IgD-negative memory B cell (primary cell): Measurements from ENCODE around the gene CCDC146. TPM values are rescaled to one million over a fixed set of nuclear protein-coding genes. Genes with fewer than 3 reads are reported as not detected.
A peak's percentile ranks its signal among the peaks of the same experiment; 100 is the strongest.
"Not testable (repeated sequence)": the region's sequence is repeated elsewhere in the genome, so short reads cannot be mapped to it uniquely, and the experiment has no call there.

ENCODE experiments used
- H3K27ac Mint-ChIP-seq, 3 donors: one replicate each; pipeline ENCODE4 v1.8.0; 2020 to 2022; ENCODE audit warnings: mild to moderate bottlenecking in 3 of 3, mixed read lengths in 3 of 3, moderate library complexity in 1 of 3
- H3K27me3 Mint-ChIP-seq: one replicate; pipeline ENCODE4 v1.8.0; 2021; ENCODE audit warnings: mixed read lengths
- H3K36me3 Mint-ChIP-seq: one replicate; pipeline ENCODE4 v1.8.0; 2020; ENCODE audit warnings: mild to moderate bottlenecking, mixed read lengths
- H3K4me1 Mint-ChIP-seq, 3 donors: one replicate each; pipeline ENCODE4 v1.8.0; 2020 to 2022; ENCODE audit warnings: mixed read lengths in 3 of 3, mild to moderate bottlenecking in 1 of 3
- H3K4me3 Mint-ChIP-seq, 4 donors: one replicate each; pipeline ENCODE4 v1.8.0; 2020 to 2022; ENCODE audit warnings: mild to moderate bottlenecking in 4 of 4, mixed read lengths in 4 of 4, moderate library complexity in 3 of 4
- H3K9me3 Mint-ChIP-seq, 3 donors: one replicate each; pipeline ENCODE4 v1.8.0; 2020 to 2021; ENCODE audit warnings: mixed read lengths in 3 of 3, mild to moderate bottlenecking in 1 of 3
- polyA plus RNA-seq: library from polyadenylated mRNA; unstranded; fragments of 300-500 nt; fragmentation: Illumina TruSeq; gene quantifications from one replicate; pipeline ENCODE4 v1.2.3, GENCODE V29; 2021

Gene CCDC146
- 1.0 TPM for polyA plus RNA-seq

GRCh38 chr7:77121860-77122681 lies at the start of gene CCDC146:
TSS of gene CCDC146 (plus strand) at chr7:77122615. CDS start at chr7:77167669, 45,054 bp downstream.
- not testable (repeated sequence) for H3K27me3 Mint-ChIP-seq, H3K36me3 Mint-ChIP-seq, H3K9me3 Mint-ChIP-seq
- peak within 1 kb of the TSS; percentile 64 to 87 (median 86) for H3K4me3 Mint-ChIP-seq
- H3K27ac Mint-ChIP-seq, result peak within 1 kb of the TSS; percentile 22 to 94 (median 51)
- peaks cover 5 to 11% (median 8%) of the 10 kb centered on the region in 3 donors for H3K4me1 Mint-ChIP-seq

GRCh38 chr7:77074786-77075396 lies 47.5 kb upstream of the CCDC146 start:
- H3K36me3 Mint-ChIP-seq, result peaks cover 18% of the 10 kb centered on the region
- H3K4me3 Mint-ChIP-seq, H3K27me3 Mint-ChIP-seq, H3K27ac Mint-ChIP-seq, H3K9me3 Mint-ChIP-seq, H3K4me1 Mint-ChIP-seq: not testable (repeated sequence)

GRCh38 chr7:77077060-77077459 lies 45.4 kb upstream of the CCDC146 start:
- not testable (repeated sequence) for H3K4me3 Mint-ChIP-seq

GRCh38 chr7:77079112-77079511 lies 43.3 kb upstream of the CCDC146 start:
- H3K4me1 Mint-ChIP-seq, H3K9me3 Mint-ChIP-seq: not testable (repeated sequence)

More at GRCh38 chr7:77077060-77077459, 45.4 kb upstream of the CCDC146 start:
- H3K27me3 Mint-ChIP-seq, H3K27ac Mint-ChIP-seq, H3K9me3 Mint-ChIP-seq, H3K4me1 Mint-ChIP-seq: not testable (repeated sequence)
- H3K36me3 Mint-ChIP-seq, result peaks cover 11% of the 10 kb centered on the region

GRCh38 chr7:77079624-77080023 lies 42.8 kb upstream of the CCDC146 start:
- not testable (repeated sequence) for H3K9me3 Mint-ChIP-seq, H3K27me3 Mint-ChIP-seq, H3K27ac Mint-ChIP-seq, H3K4me3 Mint-ChIP-seq, H3K36me3 Mint-ChIP-seq, H3K4me1 Mint-ChIP-seq

More at GRCh38 chr7:77079112-77079511, 43.3 kb upstream of the CCDC146 start:
- H3K27me3 Mint-ChIP-seq, H3K27ac Mint-ChIP-seq, H3K36me3 Mint-ChIP-seq, H3K4me3 Mint-ChIP-seq: not testable (repeated sequence)

GRCh38 chr7:77080236-77080635 lies 42.2 kb upstream of the CCDC146 start:
- H3K4me3 Mint-ChIP-seq, H3K9me3 Mint-ChIP-seq, H3K36me3 Mint-ChIP-seq, H3K27ac Mint-ChIP-seq, H3K27me3 Mint-ChIP-seq, H3K4me1 Mint-ChIP-seq: not testable (repeated sequence)

- H3K4me3 Mint-ChIP-seq, H3K4me1 Mint-ChIP-seq, H3K27ac Mint-ChIP-seq, H3K27me3 Mint-ChIP-seq, H3K36me3 Mint-ChIP-seq, H3K9me3 Mint-ChIP-seq: not testable (repeated sequence)
Observed at GRCh38 chr7:77082192-77082591, 40.2 kb upstream of the CCDC146 start.

GRCh38 chr7:77092301-77092700 lies 30.1 kb upstream of the CCDC146 start:
- not testable (repeated sequence) for H3K9me3 Mint-ChIP-seq

GRCh38 chr7:77100501-77100900 lies 21.9 kb upstream of the CCDC146 start:
- not testable (repeated sequence) for H3K27me3 Mint-ChIP-seq, H3K4me3 Mint-ChIP-seq, H3K27ac Mint-ChIP-seq, H3K36me3 Mint-ChIP-seq, H3K9me3 Mint-ChIP-seq, H3K4me1 Mint-ChIP-seq

More at GRCh38 chr7:77092301-77092700, 30.1 kb upstream of the CCDC146 start:
- H3K27ac Mint-ChIP-seq, H3K36me3 Mint-ChIP-seq, H3K4me3 Mint-ChIP-seq, H3K27me3 Mint-ChIP-seq, H3K4me1 Mint-ChIP-seq: not testable (repeated sequence)

GRCh38 chr7:77101187-77101586 lies 21.2 kb upstream of the CCDC146 start:
- H3K4me1 Mint-ChIP-seq, H3K27ac Mint-ChIP-seq, H3K36me3 Mint-ChIP-seq, H3K4me3 Mint-ChIP-seq, H3K9me3 Mint-ChIP-seq, H3K27me3 Mint-ChIP-seq: not testable (repeated sequence)

GRCh38 chr7:77102671-77103070 lies 19.7 kb upstream of the CCDC146 start:
- H3K9me3 Mint-ChIP-seq, H3K4me1 Mint-ChIP-seq, H3K4me3 Mint-ChIP-seq, H3K27me3 Mint-ChIP-seq, H3K27ac Mint-ChIP-seq, H3K36me3 Mint-ChIP-seq: not testable (repeated sequence)

- not testable (repeated sequence) for H3K4me1 Mint-ChIP-seq, H3K27me3 Mint-ChIP-seq, H3K36me3 Mint-ChIP-seq, H3K4me3 Mint-ChIP-seq, H3K27ac Mint-ChIP-seq, H3K9me3 Mint-ChIP-seq
Observed at GRCh38 chr7:77105904-77106303, 16.5 kb upstream of the CCDC146 start.

- not testable (repeated sequence) for H3K36me3 Mint-ChIP-seq, H3K27me3 Mint-ChIP-seq, H3K27ac Mint-ChIP-seq, H3K4me1 Mint-ChIP-seq, H3K9me3 Mint-ChIP-seq, H3K4me3 Mint-ChIP-seq
Observed at GRCh38 chr7:77107659-77108058, 14.8 kb upstream of the CCDC146 start.

GRCh38 chr7:77108362-77108761 lies 14.1 kb upstream of the CCDC146 start:
- H3K9me3 Mint-ChIP-seq, H3K36me3 Mint-ChIP-seq: not testable (repeated sequence)

GRCh38 chr7:77112719-77113306 lies 9.6 kb upstream of the CCDC146 start:
- H3K27me3 Mint-ChIP-seq, H3K36me3 Mint-ChIP-seq, H3K9me3 Mint-ChIP-seq, H3K27ac Mint-ChIP-seq, H3K4me1 Mint-ChIP-seq, H3K4me3 Mint-ChIP-seq: not testable (repeated sequence)

More at GRCh38 chr7:77108362-77108761, 14.1 kb upstream of the CCDC146 start:
- H3K4me1 Mint-ChIP-seq, H3K27me3 Mint-ChIP-seq, H3K4me3 Mint-ChIP-seq, H3K27ac Mint-ChIP-seq: not testable (repeated sequence)

- H3K27me3 Mint-ChIP-seq, H3K27ac Mint-ChIP-seq, H3K4me3 Mint-ChIP-seq, H3K9me3 Mint-ChIP-seq, H3K36me3 Mint-ChIP-seq: not testable (repeated sequence)
- H3K4me1 Mint-ChIP-seq, result peaks cover 11 to 22% (median 13%) of the 10 kb centered on the region in 3 donors
Observed at GRCh38 chr7:77125486-77125885, 3.1 kb downstream of the CCDC146 start.
